ENCODE data around the gene MELTF. TPM values are rescaled to one million over a fixed set of nuclear protein-coding genes. Genes with fewer than 3 reads are reported as not detected.

MELTF gene
- total RNA-seq, 4 donors from 2014 or later = 3.2 to 5.9 (median 3.9) TPM

- peaks cover 0 to 8% (median 0%) of the 10 kb centered on the region in 4 donors for H3K27me3 ChIP-seq
- WGBS, 2 donors = 94 to 100% methylated on average over 1 to 3 of the region's 18 CpGs
- no peak overlapping the region for H3K27ac ChIP-seq
- no peaks in the 10 kb centered on the region for H3K36me3 ChIP-seq
- no peak for DNase-seq
- no peak overlapping the region for H3K4me3 ChIP-seq
- no peaks in the 10 kb centered on the region for H3K9me3 ChIP-seq
- intact Hi-C loops (cut with DNase I) = no loop called here
- H3K4me1 ChIP-seq = no peaks in the 10 kb centered on the region
- TF ChIP-seq CTCF (IDR thresholded peaks at IDR 0.05) (no peak), POLR2A (IDR thresholded peaks at IDR 0.05) (no peak)
Measured at GRCh38 chr3:197017003-197017402, 12.6 kb downstream of the MELTF start.

- no peaks in the 10 kb centered on the region for H3K9me3 ChIP-seq
- H3K4me1 ChIP-seq = no peaks in the 10 kb centered on the region
- H3K4me3 ChIP-seq = no peak overlapping the region
- WGBS, 2 donors = 89% methylated on average over 22 of the region's 28 CpGs
- no peak overlapping the region for H3K27ac ChIP-seq
- TF ChIP-seq CTCF (IDR thresholded peaks at IDR 0.05) (no peak), POLR2A (IDR thresholded peaks at IDR 0.05) (no peak)
- intact Hi-C loops (cut with DNase I) = no loop called here
- DNase-seq = no peak
- H3K27me3 ChIP-seq = peaks cover 0 to under 1% (median 0%) of the 10 kb centered on the region in 4 donors
- H3K36me3 ChIP-seq = no peaks in the 10 kb centered on the region
Measured at GRCh38 chr3:197015790-197016736, 13.6 kb downstream of the MELTF start.

- Histone ChIP-seq H3K9me3 (no peaks in the 10 kb centered on the region), H3K4me1 (no peaks in the 10 kb centered on the region), H3K27me3 (no peaks in the 10 kb centered on the region), H3K36me3 (no peaks in the 10 kb centered on the region), H3K4me3 (no peak overlapping the region), H3K27ac (no peak overlapping the region)
- TF ChIP-seq CTCF (IDR thresholded peaks at IDR 0.05) = no peak
- no peak for TF ChIP-seq POLR2A (IDR thresholded peaks at IDR 0.05)
- 87 to 90% methylated on average over 8 to 14 of the region's 22 CpGs for WGBS, 2 donors
- no peak for DNase-seq
- intact Hi-C loops (cut with DNase I) = no loop called here
Measured at GRCh38 chr3:197014942-197015575, 14.6 kb downstream of the MELTF start.

- no peaks in the 10 kb centered on the region for H3K9me3 ChIP-seq
- no peak overlapping the region for H3K4me3 ChIP-seq
- no peak for DNase-seq
- intact Hi-C loops (cut with DNase I) = no loop called here
- no peaks in the 10 kb centered on the region for H3K27me3 ChIP-seq
- H3K27ac ChIP-seq = no peak overlapping the region
- no peak for TF ChIP-seq CTCF (IDR thresholded peaks at IDR 0.05)
- no peak for TF ChIP-seq POLR2A (IDR thresholded peaks at IDR 0.05)
- H3K4me1 ChIP-seq = no peaks in the 10 kb centered on the region
- no peaks in the 10 kb centered on the region for H3K36me3 ChIP-seq
- WGBS, 2 donors = 94 to 95% methylated on average over 6 of the region's 6 CpGs
Measured at GRCh38 chr3:197014024-197014423, 15.6 kb downstream of the MELTF start.

- H3K9me3 ChIP-seq = no peaks in the 10 kb centered on the region
- intact Hi-C loops (cut with DNase I) = no loop called here
- TF ChIP-seq CTCF (IDR thresholded peaks at IDR 0.05) (no peak), POLR2A (IDR thresholded peaks at IDR 0.05) (no peak)
- H3K27ac ChIP-seq = no peak overlapping the region
- H3K4me1 ChIP-seq = no peaks in the 10 kb centered on the region
- no peak overlapping the region for H3K4me3 ChIP-seq
- 81 to 89% methylated on average over 2 of the region's 7 CpGs for WGBS, 2 donors
- H3K27me3 ChIP-seq = no peaks in the 10 kb centered on the region
- DNase-seq = no peak
- no peaks in the 10 kb centered on the region for H3K36me3 ChIP-seq
Measured at GRCh38 chr3:197012540-197012883, 17.1 kb downstream of the MELTF start.
